22Rv1 (cell line): Measurements from ENCODE around the gene GDA.

Experiments
- CTCF ChIP-seq: fragments of 450-650 bp; IDR thresholded peaks from 2 replicates; pipeline ENCODE4 v1.5.1; 2017; ENCODE audit warnings: mild to moderate bottlenecking
- ZFX ChIP-seq: fragments of 450-650 bp; IDR thresholded peaks from 2 replicates; pipeline ENCODE4 v1.6.1; 2017; ENCODE audit warnings: antibody characterized with exemption, borderline replicate concordance

- TF ChIP-seq CTCF, result no peak
- TF ChIP-seq ZFX, result no peak
Observed at GRCh38 chr9:72165326-72165725, 16.1 kb downstream of the GDA start.
